Common myeloid progenitor, CD34-positive (primary cell): ENCODE data around the gene OTOG.

ENCODE experiments used
- CTCF ChIA-PET: fragments of 350-600 bp; sonication (Branson Sonifier 250); formaldehyde crosslinking; loops from one replicate; lab custom pipeline; 2021; ENCODE audit warnings: antibody characterized with exemption; lab: Charles Lee
- POLR2A ChIA-PET: fragments of 350-600 bp; sonication (Branson Sonifier 250); formaldehyde crosslinking; loops from one replicate; lab custom pipeline; 2021; ENCODE audit warnings: antibody characterized with exemption; lab: Charles Lee
- DNase-seq, 3 donors: peaks; one replicate each; pipeline versions ENCODE4 v3.0.0 to v3.0.0-alpha.2; 2013
- H3K27ac ChIP-seq, 2 experiments: 1 replicate in 1 of 2; 2 replicates in 1 of 2; pipeline ENCODE4 v1.7.0; 2013; ENCODE audit warnings: inconsistent platforms in 2 of 2, low read length in 2 of 2, mild to moderate bottlenecking in 2 of 2, low read depth in 1 of 2, moderate library complexity in 1 of 2; ENCODE audit not compliant: severe bottlenecking in 2 of 2, insufficient read depth in 1 of 2, poor library complexity in 1 of 2
- H3K27me3 ChIP-seq, 5 experiments: replicated peaks in 2 of 5; 1 replicate in 3 of 5; 2 replicates in 2 of 5; pipeline versions ENCODE4 v1.6.1 to v1.7.0; 2013; ENCODE audit warnings: low read length in 4 of 5, mild to moderate bottlenecking in 2 of 5, moderate library complexity in 2 of 5, inconsistent platforms in 1 of 5; ENCODE audit not compliant: insufficient read depth in 5 of 5, control insufficient read depth in 4 of 5
- H3K36me3 ChIP-seq, 4 experiments: 1 replicate in 2 of 4; 2 replicates in 2 of 4; pipeline versions ENCODE4 v1.6.1 to v1.7.0; 2013; ENCODE audit warnings: low read length in 3 of 4, control low read depth in 1 of 4, mild to moderate bottlenecking in 1 of 4; ENCODE audit not compliant: control insufficient read depth in 4 of 4, insufficient read depth in 4 of 4
- H3K4me1 ChIP-seq, 4 experiments: 1 replicate in 3 of 4; 2 replicates in 1 of 4; pipeline versions ENCODE4 v1.6.1 to v1.7.1; 2013; ENCODE audit warnings: low read length in 3 of 4, mild to moderate bottlenecking in 3 of 4, control low read depth in 1 of 4, inconsistent platforms in 1 of 4, moderate library complexity in 1 of 4; ENCODE audit not compliant: control insufficient read depth in 4 of 4, insufficient read depth in 4 of 4; ENCODE audit errors: control extremely low read depth in 1 of 4
- H3K4me3 ChIP-seq, 7 experiments: 1 replicate in 4 of 7; 2 replicates in 3 of 7; pipeline versions ENCODE4 v1.5.1 to v1.7.0; 2013; ENCODE audit warnings: mild to moderate bottlenecking in 7 of 7, low read length in 6 of 7, moderate library complexity in 6 of 7, inconsistent platforms in 2 of 7, low read depth in 2 of 7, control low read depth in 1 of 7; ENCODE audit not compliant: insufficient read depth in 4 of 7, control insufficient read depth in 1 of 7; ENCODE audit errors: extremely low read depth in 1 of 7
- H3K9me3 ChIP-seq, 5 experiments: 1 replicate in 4 of 5; 2 replicates in 1 of 5; pipeline versions ENCODE4 v1.6.1 to v1.7.1; 2013; ENCODE audit warnings: low read length in 4 of 5, mild to moderate bottlenecking in 2 of 5, inconsistent platforms in 1 of 5, low read depth in 1 of 5, moderate library complexity in 1 of 5; ENCODE audit not compliant: control insufficient read depth in 4 of 5, insufficient read depth in 2 of 5; ENCODE audit errors: control extremely low read depth in 1 of 5
- WGBS: methylation state at CpG from one replicate; pipeline ENCODE4 v1.1.5; 2013; ENCODE audit not compliant: insufficient coverage; 5-methylcytosine and 5-hydroxymethylcytosine counted together

Gene OTOG

GRCh38 chr11:17610085-17610894 is 63.2 kb downstream of the OTOG start:
- Histone ChIP-seq H3K36me3 (no peaks in the 10 kb centered on the region), H3K9me3 (no peaks in the 10 kb centered on the region), H3K4me3 (no peak overlapping the region), H3K27me3 (peaks cover 0 to 15% (median 0%) of the 10 kb centered on the region in 5 experiments), H3K27ac (no peak overlapping the region), H3K4me1 (no peaks in the 10 kb centered on the region)
- ChIA-PET POLR2A (no interaction called here), CTCF (interaction anchor here (1.7 kb wide), 2 partner anchors 11 to 14 kb away, joined by 3 to 6 read pairs; no protein-coding TSS in a partner anchor)
- DNase-seq: no peak
- WGBS: 98% methylated on average over 15 of the region's 17 CpGs

DNA sequence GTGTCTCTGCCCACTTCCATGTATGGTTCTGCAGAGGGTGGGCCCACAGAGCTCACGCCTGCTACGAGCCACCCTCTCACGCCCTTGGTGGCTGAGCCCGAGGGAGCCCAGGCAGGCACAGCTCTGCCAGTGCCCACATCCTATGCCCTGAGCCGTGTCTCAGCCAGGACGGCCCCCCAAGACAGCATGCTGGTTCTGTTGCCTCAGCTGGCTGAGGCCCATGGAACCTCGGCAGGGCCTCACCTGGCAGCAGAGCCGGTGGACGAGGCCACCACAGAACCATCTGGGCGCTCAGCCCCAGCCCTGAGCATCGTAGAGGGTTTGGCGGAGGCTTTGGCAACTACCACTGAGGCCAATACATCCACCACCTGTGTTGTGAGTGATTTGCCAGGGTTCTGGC is 64.0 kb downstream of the OTOG start:
- peaks cover 0 to 17% (median 2%) of the 10 kb centered on the region in 5 experiments for H3K27me3 ChIP-seq
- no peak overlapping the region for H3K4me3 ChIP-seq
- no peak for DNase-seq
- 95% methylated on average over 11 of the region's 12 CpGs for WGBS
- no peaks in the 10 kb centered on the region for H3K4me1 ChIP-seq
- POLR2A ChIA-PET: no interaction called here
- CTCF ChIA-PET: interaction anchor here (1.7 kb wide), 2 partner anchors 12 to 15 kb away, joined by 3 to 6 read pairs; no protein-coding TSS in a partner anchor
- no peaks in the 10 kb centered on the region for H3K9me3 ChIP-seq
- H3K27ac ChIP-seq: no peak overlapping the region
- no peaks in the 10 kb centered on the region for H3K36me3 ChIP-seq

- H3K36me3 ChIP-seq: no peaks in the 10 kb centered on the region
- no peak for DNase-seq
- peaks cover 0 to 16% (median 2%) of the 10 kb centered on the region in 5 experiments for H3K27me3 ChIP-seq
- H3K9me3 ChIP-seq: no peaks in the 10 kb centered on the region
- H3K4me1 ChIP-seq: no peaks in the 10 kb centered on the region
- 93% methylated on average over 11 of the region's 13 CpGs for WGBS
- H3K27ac ChIP-seq: no peak overlapping the region
- ChIA-PET POLR2A (no interaction called here), CTCF (interaction anchor here (0.9 to 1.7 kb wide), 3 partner anchors 12 to 15 kb away, joined by 3 to 6 read pairs (median 3); no protein-coding TSS in a partner anchor)
- no peak overlapping the region for H3K4me3 ChIP-seq
These were observed 64.6 kb downstream of the OTOG start for GRCh38 chr11:17611503-17612220.

GRCh38 chr11:17612221-17613188 is 65.4 kb downstream of the OTOG start:
- Histone ChIP-seq H3K4me1 (no peaks in the 10 kb centered on the region), H3K9me3 (peaks cover 0 to 1% (median 0%) of the 10 kb centered on the region in 5 experiments), H3K27ac (no peak overlapping the region), H3K4me3 (no peak overlapping the region), H3K36me3 (no peaks in the 10 kb centered on the region), H3K27me3 (peaks cover 0 to 12% (median 2%) of the 10 kb centered on the region in 5 experiments)
- POLR2A ChIA-PET: no interaction called here
- no peak for DNase-seq
- 97% methylated on average over 16 of the region's 18 CpGs for WGBS
- CTCF ChIA-PET: interaction anchor here (0.9 kb wide), 2 partner anchors 11 to 13 kb away, joined by 3 read pairs; no protein-coding TSS in a partner anchor

DNA sequence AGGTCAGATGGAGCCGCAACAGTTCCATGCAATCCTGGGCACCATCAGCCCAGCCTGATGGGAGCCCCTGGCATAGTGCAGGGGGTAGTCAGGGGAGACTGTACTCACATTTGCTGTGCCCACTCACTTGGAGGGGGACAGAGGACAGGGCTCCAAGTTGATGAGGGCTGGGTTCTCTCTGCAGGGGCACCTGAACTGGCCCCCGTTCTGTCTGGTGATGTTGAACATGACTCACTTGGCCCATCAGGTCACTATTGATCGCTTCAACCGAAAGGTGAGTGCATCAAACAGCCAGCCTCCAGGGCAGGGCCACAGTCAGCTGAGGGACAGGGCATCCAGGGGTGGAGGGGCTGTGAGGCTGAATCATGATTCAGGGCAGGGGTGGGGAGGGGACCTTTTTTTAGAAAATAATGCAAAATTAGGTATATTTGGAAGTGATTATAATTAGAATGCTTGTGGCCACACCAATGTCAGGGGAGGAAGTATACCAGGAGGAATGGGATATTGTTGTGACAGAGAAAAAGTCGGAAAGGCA is 66.4 kb downstream of the OTOG start:
- peaks cover 0 to 9% (median 2%) of the 10 kb centered on the region in 5 experiments for H3K27me3 ChIP-seq
- H3K4me1 ChIP-seq: no peaks in the 10 kb centered on the region
- H3K9me3 ChIP-seq: peaks cover 0 to 1% (median 0%) of the 10 kb centered on the region in 5 experiments
- POLR2A ChIA-PET: no interaction called here
- no peak overlapping the region for H3K27ac ChIP-seq
- no peaks in the 10 kb centered on the region for H3K36me3 ChIP-seq
- 100% methylated on average over 2 of the region's 5 CpGs for WGBS
- CTCF ChIA-PET: interaction anchor here (0.9 kb wide), 1 partner anchor 12 kb away, joined by 3 read pairs; no protein-coding TSS in a partner anchor
- H3K4me3 ChIP-seq: no peak overlapping the region
- DNase-seq: no peak

GRCh38 chr11:17613983-17614382 is 66.9 kb downstream of the OTOG start:
- ChIA-PET POLR2A (no interaction called here), CTCF (no interaction called here)
- Histone ChIP-seq H3K27ac (no peak overlapping the region), H3K36me3 (no peaks in the 10 kb centered on the region), H3K9me3 (peaks cover 0 to 3% (median 1%) of the 10 kb centered on the region in 5 experiments), H3K4me3 (no peak overlapping the region), H3K27me3 (peaks cover 0 to 9% (median 2%) of the 10 kb centered on the region in 5 experiments), H3K4me1 (no peaks in the 10 kb centered on the region)
- DNase-seq: no peak
- 100% methylated on average over 5 of the region's 5 CpGs for WGBS
